IPS-20b (cell line): ENCODE results near the gene NPDC1.

ENCODE experiments used
- H3K27ac ChIP-seq: one replicate; pipeline ENCODE4 v1.5.1; 2013; ENCODE audit warnings: low read length
- H3K27me3 ChIP-seq: 2 replicates; pipeline ENCODE4 v1.6.1; 2013; ENCODE audit warnings: mild to moderate bottlenecking, low read length, inconsistent platforms; ENCODE audit not compliant: insufficient read depth
- H3K36me3 ChIP-seq: 2 replicates; pipeline ENCODE4 v1.6.1; 2013; ENCODE audit warnings: low read depth, mild to moderate bottlenecking, inconsistent platforms, low read length, moderate library complexity; ENCODE audit not compliant: insufficient read depth
- H3K4me1 ChIP-seq: 2 replicates; pipeline ENCODE4 v1.6.1; 2013; ENCODE audit warnings: mild to moderate bottlenecking, control low read depth, inconsistent platforms, low read length, moderate library complexity; ENCODE audit not compliant: insufficient read depth
- H3K4me3 ChIP-seq: 2 replicates; pipeline ENCODE4 v1.5.1; 2013; ENCODE audit warnings: mild to moderate bottlenecking, low read length, inconsistent platforms
- H3K9ac ChIP-seq: 2 replicates; pipeline ENCODE4 v1.6.1; 2013; ENCODE audit warnings: low read depth, mild to moderate bottlenecking, inconsistent platforms, low read length, moderate library complexity
- H3K9me3 ChIP-seq: 2 replicates; pipeline ENCODE4 v1.6.1; 2013; ENCODE audit warnings: mild to moderate bottlenecking, low read depth, low read length, inconsistent platforms; ENCODE audit not compliant: insufficient read depth

NPDC1 gene, protein sequence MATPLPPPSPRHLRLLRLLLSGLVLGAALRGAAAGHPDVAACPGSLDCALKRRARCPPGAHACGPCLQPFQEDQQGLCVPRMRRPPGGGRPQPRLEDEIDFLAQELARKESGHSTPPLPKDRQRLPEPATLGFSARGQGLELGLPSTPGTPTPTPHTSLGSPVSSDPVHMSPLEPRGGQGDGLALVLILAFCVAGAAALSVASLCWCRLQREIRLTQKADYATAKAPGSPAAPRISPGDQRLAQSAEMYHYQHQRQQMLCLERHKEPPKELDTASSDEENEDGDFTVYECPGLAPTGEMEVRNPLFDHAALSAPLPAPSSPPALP

DNA sequence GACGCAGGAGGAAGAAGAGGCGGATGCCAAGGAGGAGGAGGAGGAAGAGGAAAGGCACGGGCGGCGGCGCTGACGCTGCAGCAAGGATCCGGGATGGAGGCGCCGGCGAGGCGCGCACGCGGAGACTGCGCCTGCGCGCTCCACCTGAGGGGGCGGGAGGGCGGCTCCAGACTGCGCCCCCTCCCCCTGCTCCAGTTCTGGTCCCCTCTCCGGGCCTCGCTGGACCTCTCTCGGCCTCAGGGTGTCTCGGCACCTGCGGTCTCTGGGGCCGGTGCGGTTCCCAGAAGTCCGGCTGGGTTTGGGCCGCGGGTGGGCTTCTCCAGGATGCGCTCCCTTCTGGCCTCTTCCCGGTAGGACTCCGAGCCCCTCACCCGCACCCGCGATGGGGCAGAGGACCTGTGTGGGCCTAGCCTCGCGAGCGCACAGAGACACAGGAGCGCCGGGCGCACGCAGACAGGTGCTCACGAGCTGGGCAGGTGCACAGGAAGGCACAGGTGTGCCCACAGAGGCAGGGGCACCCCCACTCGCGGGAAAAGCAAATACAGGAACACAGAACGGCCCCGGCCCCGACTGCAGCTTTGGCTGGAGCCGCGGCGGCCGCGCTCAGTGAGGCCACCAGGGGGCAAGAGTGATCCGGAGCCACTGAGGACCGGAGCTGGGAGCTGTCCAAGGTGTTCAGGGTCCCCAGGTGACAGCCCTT lies at the start of gene NPDC1:
NPDC1 (minus strand) TSS at position 90 of the 700 bp plus-strand sequence. CDS start 188 bp downstream, outside the sequence.
- H3K27me3 ChIP-seq: peaks cover 65% of the 10 kb centered on the region
- H3K27ac ChIP-seq: no peak within 1 kb of the TSS
- H3K9me3 ChIP-seq: no peaks in the 10 kb centered on the region
- no peak within 1 kb of the TSS for H3K9ac ChIP-seq
- peak within 1 kb of the TSS; percentile 68 for H3K4me3 ChIP-seq
- no peaks in the 10 kb centered on the region for H3K4me1 ChIP-seq
- no peaks in the 10 kb centered on the region for H3K36me3 ChIP-seq

DNA sequence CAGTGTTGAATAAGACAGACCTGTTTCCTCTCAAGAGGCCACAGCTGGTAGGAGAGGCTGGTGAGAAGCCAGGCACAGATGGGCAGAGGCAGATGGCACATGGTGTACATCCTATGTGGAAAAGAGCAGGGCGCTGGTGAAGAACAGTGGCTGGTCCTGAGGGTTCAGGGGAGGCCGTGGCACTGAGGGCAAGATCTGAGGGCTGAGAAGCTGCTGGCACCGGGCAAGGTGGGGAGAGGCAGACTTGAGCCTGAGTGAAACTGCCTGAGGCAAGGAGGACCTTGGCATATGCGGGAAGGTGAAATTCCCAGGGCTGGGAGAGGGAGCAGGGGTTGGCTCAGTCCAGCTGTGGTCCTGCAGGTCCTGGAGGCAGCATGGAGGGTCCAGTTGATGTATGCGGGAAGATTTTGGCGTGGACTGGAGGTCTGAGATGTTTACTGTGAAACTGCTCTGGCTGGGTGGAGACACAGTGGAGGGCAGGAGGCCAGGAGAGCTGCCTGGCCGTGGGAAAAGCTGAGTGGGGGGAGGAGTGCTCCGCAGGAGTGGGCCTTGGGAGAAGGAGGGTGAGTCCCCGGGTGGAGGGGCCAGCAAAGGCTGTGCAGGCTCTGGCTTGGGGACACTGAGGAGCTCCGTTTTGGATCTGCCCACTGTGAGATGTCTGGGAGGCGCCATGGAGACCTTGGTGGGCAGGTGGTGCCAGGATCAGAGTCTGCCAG lies 43.4 kb upstream of the NPDC1 start:
- Histone ChIP-seq H3K27ac (no peak overlapping the region), H3K27me3 (peaks cover 16% of the 10 kb centered on the region), H3K4me1 (peaks cover 4% of the 10 kb centered on the region), H3K36me3 (peaks cover 14% of the 10 kb centered on the region), H3K9ac (no peak overlapping the region), H3K9me3 (no peaks in the 10 kb centered on the region), H3K4me3 (no peak overlapping the region)

- H3K9ac ChIP-seq: peak overlapping the region; percentile 79; the same call in 1 of the 2 replicates
- peaks cover 16% of the 10 kb centered on the region for H3K27me3 ChIP-seq
- H3K36me3 ChIP-seq: peaks cover 14% of the 10 kb centered on the region
- H3K4me3 ChIP-seq: peak overlapping the region; percentile 88
- no peak overlapping the region for H3K27ac ChIP-seq
- peaks cover 4% of the 10 kb centered on the region for H3K4me1 ChIP-seq
- no peaks in the 10 kb centered on the region for H3K9me3 ChIP-seq
These were observed 42.1 kb upstream of the NPDC1 start for GRCh38 chr9:137088121-137088520.

- H3K9me3 ChIP-seq: no peaks in the 10 kb centered on the region
- peaks cover 4% of the 10 kb centered on the region for H3K4me1 ChIP-seq
- H3K9ac ChIP-seq: peak overlapping the region; percentile 79; the same call in 1 of the 2 replicates
- H3K27me3 ChIP-seq: peaks cover 16% of the 10 kb centered on the region
- H3K36me3 ChIP-seq: peaks cover 14% of the 10 kb centered on the region
- H3K27ac ChIP-seq: no peak overlapping the region
- peak overlapping the region; percentile 88 for H3K4me3 ChIP-seq
These were observed 41.5 kb upstream of the NPDC1 start for GRCh38 chr9:137087409-137087925.

- no peaks in the 10 kb centered on the region for H3K9me3 ChIP-seq
- peak within 1 kb of the TSS; percentile 79; the same call in 1 of the 2 replicates for H3K9ac ChIP-seq
- H3K27me3 ChIP-seq: peaks cover 16% of the 10 kb centered on the region
- no peak within 1 kb of the TSS for H3K27ac ChIP-seq
- peak within 1 kb of the TSS; percentile 88 for H3K4me3 ChIP-seq
- H3K36me3 ChIP-seq: peaks cover 14% of the 10 kb centered on the region
- H3K4me1 ChIP-seq: peaks cover 4% of the 10 kb centered on the region
These were observed 40.8 kb upstream of the NPDC1 start, which contains the start of gene MAN1B1 for GRCh38 chr9:137086531-137087408. MAN1B1 (plus strand) TSS chr9:137086985; CDS start chr9:137087000, 15 bp downstream.

GRCh38 chr9:137085920-137086530 lies 40.0 kb upstream of the NPDC1 start:
- peaks cover 4% of the 10 kb centered on the region for H3K4me1 ChIP-seq
- H3K9ac ChIP-seq: peak overlapping the region; percentile 72; the same call in 1 of the 2 replicates
- H3K27ac ChIP-seq: no peak overlapping the region
- peaks cover 16% of the 10 kb centered on the region for H3K27me3 ChIP-seq
- H3K4me3 ChIP-seq: peak overlapping the region; percentile 88
- no peaks in the 10 kb centered on the region for H3K9me3 ChIP-seq
- H3K36me3 ChIP-seq: peaks cover 12% of the 10 kb centered on the region

- H3K27me3 ChIP-seq: peaks cover 30% of the 10 kb centered on the region
- no peaks in the 10 kb centered on the region for H3K9me3 ChIP-seq
- H3K36me3 ChIP-seq: 0 out of 2 replicates have a peak, but pooled peaks cover 5% of the 10 kb centered on the region
- H3K27ac ChIP-seq: no peak overlapping the region
- no peak overlapping the region for H3K9ac ChIP-seq
- H3K4me3 ChIP-seq: no peak overlapping the region
- H3K4me1 ChIP-seq: peaks cover 4% of the 10 kb centered on the region
These were observed 38.5 kb upstream of the NPDC1 start for GRCh38 chr9:137084526-137084925.

- H3K27me3 ChIP-seq: peaks cover 40% of the 10 kb centered on the region
- H3K36me3 ChIP-seq: no peaks in the 10 kb centered on the region
- H3K27ac ChIP-seq: no peak overlapping the region
- H3K4me3 ChIP-seq: no peak overlapping the region
- peaks cover 4% of the 10 kb centered on the region for H3K4me1 ChIP-seq
- no peaks in the 10 kb centered on the region for H3K9me3 ChIP-seq
- no peak overlapping the region for H3K9ac ChIP-seq
These were observed 37.5 kb upstream of the NPDC1 start for GRCh38 chr9:137083394-137084004.

DNA sequence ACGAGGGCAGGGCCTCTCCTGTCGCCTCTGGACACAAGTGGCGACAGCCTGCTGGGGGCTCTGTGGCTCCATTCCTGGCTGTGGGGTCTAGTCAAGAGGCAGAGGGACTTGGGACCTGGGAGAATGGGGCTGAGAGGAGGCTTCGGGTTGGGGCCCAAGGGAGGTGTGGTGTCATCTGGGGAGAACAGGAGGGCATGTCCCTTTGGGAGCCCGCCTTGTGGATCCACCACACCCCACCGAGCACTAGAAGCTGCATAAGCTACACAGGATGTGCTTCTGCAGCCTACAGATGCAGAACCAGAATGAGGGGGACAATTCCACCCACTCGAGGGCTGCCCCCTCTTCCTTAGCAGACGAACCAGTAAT lies 36.9 kb upstream of the NPDC1 start:
- Histone ChIP-seq H3K9me3 (no peaks in the 10 kb centered on the region), H3K36me3 (no peaks in the 10 kb centered on the region), H3K4me1 (peaks cover 2% of the 10 kb centered on the region), H3K4me3 (no peak overlapping the region), H3K9ac (no peak overlapping the region), H3K27ac (no peak overlapping the region), H3K27me3 (peaks cover 44% of the 10 kb centered on the region)

GRCh38 chr9:137082222-137082924 lies 36.4 kb upstream of the NPDC1 start:
- no peak overlapping the region for H3K27ac ChIP-seq
- peaks cover 45% of the 10 kb centered on the region for H3K27me3 ChIP-seq
- no peak overlapping the region for H3K9ac ChIP-seq
- H3K36me3 ChIP-seq: no peaks in the 10 kb centered on the region
- H3K4me3 ChIP-seq: no peak overlapping the region
- H3K4me1 ChIP-seq: no peaks in the 10 kb centered on the region; the same call in 1 of the 2 replicates
- no peaks in the 10 kb centered on the region for H3K9me3 ChIP-seq
